Activated T-helper 1 cell treated with anti-CD3 and anti-CD28 coated beads, Interleukin-2, amount 50 U/mL, for 16 hours (primary cell): ENCODE results near the gene ATP5PD.
A peak's percentile ranks its signal among the peaks of the same experiment; 100 is the strongest.

ENCODE experiments used
- DNase-seq, 2 donors: peaks; one replicate each; pipeline ENCODE4 v3.0.0-alpha.2; 2020; ENCODE audit warnings: low read depth in 1 of 2, low spot score in 1 of 2

The ATP5PD gene

DNA sequence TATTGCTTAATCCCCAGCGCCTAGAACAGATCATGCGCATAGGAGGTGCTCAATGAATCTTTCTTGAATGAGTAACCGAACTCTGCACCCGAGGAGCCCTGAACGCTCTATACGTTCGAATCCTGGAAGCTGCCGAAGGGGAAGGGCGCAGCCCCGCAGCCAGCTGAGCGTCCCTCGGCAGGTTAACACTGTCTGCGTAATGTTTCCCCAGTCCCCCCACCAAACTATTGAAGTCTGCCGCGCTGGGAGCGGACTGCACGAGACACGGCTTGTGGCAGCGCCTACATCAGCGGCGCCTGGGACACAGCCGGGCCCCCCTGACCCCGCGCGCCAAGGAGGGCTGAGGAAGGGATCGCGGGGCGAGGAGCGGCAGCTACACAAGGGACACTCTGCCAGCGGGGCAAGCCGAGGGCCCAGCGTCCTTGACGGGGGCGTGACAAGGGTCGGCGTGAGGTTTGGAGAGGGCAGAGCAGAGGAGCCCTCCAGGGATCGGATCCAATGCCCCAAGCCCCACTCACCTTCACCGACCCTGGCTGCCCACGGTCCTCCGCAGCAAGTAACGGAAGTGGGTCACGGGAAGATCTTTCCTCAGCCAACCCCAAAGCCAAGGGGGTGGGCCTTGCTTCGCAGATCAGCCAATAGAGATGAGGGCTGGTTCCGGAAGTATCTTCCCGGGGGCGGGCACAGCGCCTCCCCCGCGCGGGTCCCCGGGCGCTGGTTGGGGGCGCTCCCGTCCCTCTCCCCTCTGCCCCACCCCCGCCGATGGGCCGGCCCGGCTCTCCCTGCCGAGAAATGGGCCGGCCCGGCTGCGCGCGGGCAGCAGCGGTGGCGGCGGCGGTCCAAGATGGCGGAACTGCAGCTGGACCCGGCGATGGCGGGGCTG is at the start of gene ATP5PD, which contains the start of gene KCTD2:
Gene ATP5PD, minus strand, starts transcription at position 563 of the 883 bp plus-strand sequence. CDS start 4,319 bp downstream, outside the sequence.
Gene KCTD2, plus strand, starts transcription at position 819 of the 883 bp plus-strand sequence. Its CDS starts 26 bp downstream, at position 845.
- DNase-seq = peak; percentile 80 to 94

GRCh38 chr17:75096082-75096625 is 49.4 kb upstream of the ATP5PD start:
- DNase-seq = no peak

- no peak for DNase-seq
Observed at GRCh38 chr17:75094871-75095399, 48.2 kb upstream of the ATP5PD start.

GRCh38 chr17:75093548-75094158 is 46.9 kb upstream of the ATP5PD start:
- no peak for DNase-seq

DNA sequence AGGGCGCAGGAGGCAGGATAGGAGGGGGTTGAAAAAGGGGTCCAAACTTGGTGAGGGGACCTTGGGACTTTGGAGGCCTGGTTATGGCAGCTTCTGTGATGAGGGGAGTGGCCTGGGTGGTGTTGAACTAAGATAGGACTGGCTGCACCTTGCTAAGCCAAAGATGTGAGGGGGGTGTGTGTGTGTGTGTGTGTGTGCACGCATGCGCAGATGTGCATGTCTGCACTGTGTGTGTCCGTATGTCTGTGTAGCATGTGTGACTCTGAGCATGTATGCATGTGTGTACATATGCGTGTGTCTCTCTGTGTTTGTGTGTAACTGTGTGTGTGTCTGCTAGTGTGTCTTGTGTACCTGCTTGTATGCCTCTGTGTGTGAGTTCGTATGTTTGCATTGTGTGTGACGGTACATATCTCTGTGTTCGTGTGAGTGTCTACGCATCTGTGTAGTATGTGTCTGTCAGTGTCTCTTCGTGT is 45.1 kb upstream of the ATP5PD start:
- DNase-seq = no peak

DNA sequence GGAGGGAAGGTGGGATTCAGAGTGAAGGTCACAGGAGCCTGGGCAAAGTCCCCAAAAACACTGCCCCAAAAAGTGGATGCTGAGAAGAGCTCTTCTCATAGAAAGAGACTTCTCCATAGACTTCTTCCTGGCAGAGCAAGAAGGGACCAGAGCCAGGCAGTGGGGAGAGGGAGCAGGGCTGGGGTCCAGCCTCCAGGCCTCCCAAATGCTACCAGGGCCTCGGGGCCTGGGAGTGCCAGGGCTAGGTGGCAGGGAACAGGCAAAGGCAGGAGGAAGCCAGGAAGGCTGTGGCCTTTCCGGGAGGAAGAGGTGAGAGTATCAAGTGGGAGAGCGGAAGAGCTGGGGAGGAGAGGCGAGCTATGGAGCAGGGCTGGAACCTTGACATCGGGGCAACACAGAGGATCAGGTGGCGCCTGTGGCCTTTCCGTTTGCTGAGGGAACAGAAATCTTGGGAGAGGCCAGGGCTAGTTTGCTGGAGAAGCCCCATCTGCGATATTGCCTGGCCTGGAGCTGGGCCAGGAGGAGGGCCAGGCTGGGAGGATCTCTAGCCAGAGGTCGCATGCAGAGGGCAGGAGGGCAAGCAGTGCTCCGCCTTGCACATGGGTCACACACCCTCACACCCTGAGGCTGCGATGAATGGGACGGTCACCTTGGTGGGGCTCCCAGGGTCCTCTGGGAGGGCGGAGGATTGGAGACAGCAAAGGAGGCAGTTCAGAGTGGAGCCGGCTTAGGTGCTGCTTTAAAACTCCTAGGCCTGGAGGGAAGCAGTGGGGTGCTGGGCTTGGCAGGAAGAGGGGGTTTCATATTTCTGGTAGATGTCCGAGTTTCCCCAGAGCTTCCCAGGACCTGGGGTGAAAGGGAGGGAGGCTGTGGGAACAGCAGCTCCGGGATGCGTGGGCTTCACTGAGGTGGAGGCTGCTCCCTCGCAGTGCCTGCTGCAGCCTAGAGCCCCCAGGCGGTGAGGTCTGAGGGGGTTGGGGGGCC is 44.4 kb upstream of the ATP5PD start:
- no peak for DNase-seq

DNA sequence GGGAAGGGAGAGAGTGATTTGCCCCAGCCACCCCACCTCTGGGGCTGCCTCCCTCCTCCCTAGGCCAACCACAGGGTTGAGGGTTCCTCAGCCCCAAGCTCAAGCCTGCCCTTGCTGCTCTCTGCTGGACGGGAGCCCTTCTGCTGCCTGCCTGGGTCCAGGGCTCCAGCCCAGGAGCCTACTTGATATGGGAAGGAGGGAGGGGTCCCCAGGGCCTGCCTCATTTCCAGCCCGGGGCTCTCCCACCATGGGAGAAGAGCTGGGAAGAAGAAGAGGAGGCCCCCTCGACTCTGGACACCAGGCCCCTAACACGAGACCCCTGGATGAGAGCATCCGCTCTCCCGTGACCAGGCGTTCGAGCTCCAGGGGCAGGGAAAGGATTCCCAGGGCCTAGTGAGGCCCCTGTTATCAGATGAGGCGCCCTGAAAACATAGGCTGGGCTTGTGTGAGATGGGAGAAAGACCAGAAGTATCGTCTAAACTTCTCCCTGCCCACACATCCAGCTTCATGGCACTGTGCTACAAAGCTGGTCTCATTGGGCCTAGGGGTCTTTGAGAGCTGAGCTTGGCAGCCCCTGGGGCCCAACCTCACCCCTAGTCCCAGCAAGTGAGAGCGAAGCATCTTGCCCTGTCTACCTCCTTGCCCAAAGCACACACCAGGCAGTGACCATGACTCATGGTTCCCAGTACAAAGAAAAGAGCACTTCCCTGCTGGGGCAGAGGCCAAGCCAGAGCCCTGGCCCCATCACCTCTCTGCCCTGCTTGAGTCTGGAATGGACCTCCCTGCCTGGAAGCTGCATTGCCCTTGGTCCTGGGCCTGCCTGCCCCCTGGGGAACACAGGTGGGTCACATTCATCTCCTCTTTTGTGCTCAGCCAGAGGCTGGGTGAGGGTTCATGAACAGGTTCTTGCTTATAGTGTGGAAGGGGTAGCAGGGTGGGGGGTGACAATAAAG is 42.0 kb upstream of the ATP5PD start:
- DNase-seq = no peak

DNA sequence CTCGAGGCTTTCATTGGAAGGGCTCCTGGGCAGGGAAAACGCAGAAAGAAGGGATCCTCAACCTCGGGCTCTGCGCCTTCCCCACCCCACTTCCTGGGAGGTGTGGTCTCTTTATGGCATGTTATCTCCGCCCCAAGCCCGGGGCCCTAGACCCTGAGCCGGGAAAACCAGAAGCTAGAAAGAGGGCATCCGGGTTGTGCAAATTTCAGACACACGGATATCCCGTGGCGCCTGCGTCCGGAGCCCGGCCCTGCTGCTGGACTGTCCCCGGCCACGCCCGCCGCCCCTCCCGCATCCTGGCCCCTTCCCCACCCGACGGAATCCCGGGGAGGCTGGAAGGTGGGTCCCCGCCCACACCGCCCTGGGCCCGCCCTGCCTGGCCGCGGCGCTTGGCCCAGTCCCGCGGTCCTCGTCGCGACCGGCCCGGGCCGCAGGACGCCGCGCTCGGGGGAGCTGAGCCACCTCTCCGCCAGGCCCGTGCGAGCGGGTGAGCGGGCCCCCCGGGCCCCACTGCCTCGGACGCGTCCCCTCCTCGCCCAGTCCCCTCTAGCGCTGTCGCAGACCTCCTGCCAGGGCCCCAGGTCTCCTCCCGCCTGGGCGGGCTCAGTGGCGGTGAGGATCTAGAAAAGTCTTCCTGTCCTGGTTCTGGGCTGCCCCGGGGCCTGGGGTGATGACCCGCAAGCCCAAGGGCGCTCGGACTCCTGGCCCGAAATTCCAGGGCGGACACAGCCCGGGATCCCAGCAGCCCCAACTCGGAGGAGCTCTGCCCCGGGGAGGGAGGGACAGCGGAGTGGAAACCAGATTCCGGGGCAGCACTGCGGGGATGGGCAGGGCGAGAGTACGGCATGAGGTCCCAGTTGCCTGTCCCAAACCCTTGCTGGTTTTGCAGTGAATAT is 41.0 kb upstream of the ATP5PD start, which contains the start of gene SLC16A5:
Gene SLC16A5, plus strand, starts transcription at position 397 of the 896 bp plus-strand sequence. CDS start 5,683 bp downstream, outside the sequence.
- DNase-seq = no peak

- DNase-seq = no peak
Observed at GRCh38 chr17:75087182-75087557, 40.4 kb upstream of the ATP5PD start.

- no peak for DNase-seq
Observed at GRCh38 chr17:75086496-75087181, 39.9 kb upstream of the ATP5PD start.

DNA sequence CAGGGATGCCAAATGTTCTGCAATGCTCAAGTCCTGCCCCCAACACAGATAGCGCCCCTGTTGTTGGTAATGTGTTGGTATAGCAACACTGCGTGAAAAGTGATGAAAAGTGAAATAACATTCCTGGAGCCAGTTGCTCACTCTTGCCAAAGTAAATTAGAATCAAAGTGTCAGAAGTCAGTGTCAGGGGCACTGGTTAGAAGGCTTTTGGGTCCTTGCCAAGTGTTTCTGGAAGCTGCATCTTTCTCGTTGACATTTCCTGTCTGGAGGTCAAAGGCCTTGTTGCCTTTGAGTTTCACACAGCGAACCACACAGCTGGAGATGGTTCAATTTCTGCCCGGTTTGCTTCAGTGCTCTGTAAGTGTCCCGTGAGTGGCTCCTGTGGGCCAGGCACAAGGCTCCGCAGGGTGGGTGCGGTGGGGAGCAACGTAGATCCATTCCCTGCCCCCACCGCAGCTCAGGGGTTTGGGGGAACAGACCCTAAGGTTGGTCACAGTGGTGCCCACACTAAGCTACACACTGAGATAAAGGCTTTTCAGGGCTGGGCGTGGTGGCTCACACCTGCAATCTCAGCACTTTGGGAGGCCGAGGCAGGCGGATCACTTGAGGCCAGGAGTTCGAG is 37.4 kb upstream of the ATP5PD start:
- no peak for DNase-seq

DNA sequence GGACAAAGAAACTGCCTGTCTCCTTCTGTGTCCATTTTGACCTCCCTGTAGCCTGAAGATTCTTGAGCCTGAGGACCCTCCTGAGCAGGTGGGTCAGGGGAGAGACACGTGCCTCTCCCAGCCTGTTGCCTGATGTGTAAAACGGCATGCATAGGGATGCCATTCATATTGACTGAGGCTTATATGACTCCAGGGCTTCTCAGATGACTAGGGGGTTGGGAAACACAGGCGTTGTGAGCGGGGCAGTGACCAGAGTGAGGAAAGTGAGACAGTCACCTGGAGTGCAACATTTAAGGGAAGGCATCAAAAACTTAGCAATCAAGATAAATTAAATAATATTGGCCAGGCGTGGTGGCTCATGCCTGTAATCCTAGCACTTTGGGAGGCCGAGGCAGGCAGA is 35.9 kb upstream of the ATP5PD start:
- no peak for DNase-seq

GRCh38 chr17:75081611-75082540 is 35.1 kb upstream of the ATP5PD start:
- DNase-seq = no peak

GRCh38 chr17:75079023-75079373 is 32.2 kb upstream of the ATP5PD start:
- DNase-seq = no peak

DNA sequence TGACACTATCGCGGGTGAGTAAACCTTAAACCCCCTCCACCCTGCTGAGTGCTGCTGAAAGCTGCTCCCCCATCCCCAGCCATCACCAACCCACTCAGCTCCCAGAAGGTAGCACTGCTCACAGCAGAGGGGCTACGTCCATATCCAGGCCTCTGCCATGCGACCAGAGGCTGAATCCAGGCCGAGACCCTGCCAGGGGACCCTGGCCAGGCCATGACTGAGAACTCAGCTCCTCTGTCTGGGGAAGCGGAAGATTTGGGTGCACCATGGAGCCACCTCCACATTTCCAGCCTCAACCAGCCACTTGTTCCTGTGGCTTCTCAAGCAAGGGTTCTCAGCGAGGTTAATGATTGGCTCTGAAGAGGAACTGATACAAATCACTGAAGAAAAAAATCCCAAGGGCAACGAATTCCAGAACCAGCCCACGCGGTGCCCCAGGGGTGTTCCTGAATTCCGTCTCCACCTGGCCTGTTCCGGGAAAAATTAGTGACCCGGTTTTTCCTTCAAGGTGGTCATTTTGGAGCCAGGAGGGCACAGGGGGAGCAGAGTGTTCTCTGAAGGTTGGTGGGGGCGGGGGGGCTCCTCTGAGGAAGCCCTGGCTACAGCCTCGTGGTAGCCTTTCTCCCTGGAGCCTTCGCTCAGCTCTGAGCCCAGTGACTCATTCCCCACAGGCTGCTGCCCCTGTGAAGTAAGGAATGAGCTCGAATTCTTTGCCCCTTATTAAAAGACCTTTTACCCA is 31.7 kb upstream of the ATP5PD start:
- DNase-seq = no peak
